PFSK-1 (cell line): ENCODE results near the gene ICE2.

Experiments used
- FOXP2 ChIP-seq: optimal IDR thresholded peaks from 2 replicates; pipeline ENCODE3; 2011; ENCODE audit warnings: borderline replicate concordance, control low read depth, inconsistent platforms; ENCODE audit not compliant: insufficient read depth; ENCODE audit errors: extremely low read length, extremely low read depth
- POLR2AphosphoS5 ChIP-seq: IDR thresholded peaks from 2 replicates; pipeline ENCODE4 v1.6.1; 2012; ENCODE audit warnings: low read depth, mild to moderate bottlenecking, control low read depth, low read length, moderate library complexity
- REST ChIP-seq, 2 experiments: IDR thresholded peaks; 2 replicates each; pipeline versions ENCODE4 v1.6.1 to v1.8.0; 2011 to 2012; ENCODE audit warnings: low read depth in 2 of 2, low read length in 2 of 2, control low read depth in 1 of 2, inconsistent platforms in 1 of 2, mild to moderate bottlenecking in 1 of 2, moderate library complexity in 1 of 2; ENCODE audit not compliant: insufficient read depth in 1 of 2
- SIN3A ChIP-seq: IDR thresholded peaks from 2 replicates; pipeline ENCODE4 v1.6.1; 2012; ENCODE audit warnings: mild to moderate bottlenecking, low read length, moderate library complexity, borderline replicate concordance; ENCODE audit not compliant: insufficient read depth
- TAF1 ChIP-seq: IDR thresholded peaks from 2 replicates; pipeline ENCODE4 v1.6.1; 2012; ENCODE audit warnings: low read length, control low read depth, borderline replicate concordance; ENCODE audit not compliant: insufficient read depth

- TF ChIP-seq POLR2AphosphoS5 (peak; percentile 90), TAF1 (no peak), REST (IDR thresholded peaks at IDR 0.05; ENCODE audit: insufficient read depth in 1 of 2, low read depth in 2 of 2, low read length in 2 of 2) (no peak), SIN3A (peak; percentile 20; the same call in 1 of the 2 replicates), FOXP2 (peak; percentile 79)
Measured at GRCh38 chr15:60392986-60393790, 85.8 kb downstream of the ICE2 start.
